Suprapubic skin (tissue), 4 donors: ENCODE data around the gene AQP9. TPM values are rescaled to one million over a fixed set of nuclear protein-coding genes. Genes with fewer than 3 reads are reported as not detected.

Experiments used
- DNase-seq, 2 donors: peaks; one replicate each; pipeline ENCODE4 v3.0.0-alpha.2; 2019; ENCODE audit warnings: low spot score in 2 of 2
- H3K27ac ChIP-seq: fragments of 200-600 bp; sonication (generic); one replicate; pipeline ENCODE4 v1.5.1; 2019
- H3K27me3 ChIP-seq: fragments of 200-600 bp; sonication (generic); one replicate; pipeline ENCODE4 v1.5.1; 2019
- H3K36me3 ChIP-seq: fragments of 200-600 bp; sonication (generic); one replicate; pipeline ENCODE4 v1.5.1; 2019
- H3K4me1 ChIP-seq: fragments of 200-600 bp; sonication (generic); one replicate; pipeline ENCODE4 v1.5.1; 2019
- H3K4me3 ChIP-seq: fragments of 200-600 bp; sonication (generic); one replicate; pipeline ENCODE4 v1.5.1; 2019; ENCODE audit warnings: mild to moderate bottlenecking
- H3K9me3 ChIP-seq: fragments of 200-600 bp; sonication (generic); one replicate; pipeline ENCODE4 v1.5.1; 2019
- EP300 ChIP-seq: sonication (generic); formaldehyde crosslinking; IDR thresholded peaks from one replicate; pipeline ENCODE4 v1.6.1; 2017; ENCODE audit warnings: antibody characterized with exemption
- POLR2A ChIP-seq, 2 donors: fragments of 450-650 bp; IDR thresholded peaks; one replicate each; pipeline ENCODE4 v1.6.1; 2017; ENCODE audit warnings: antibody characterized with exemption in 2 of 2, mild to moderate bottlenecking in 2 of 2, moderate library complexity in 2 of 2
- POLR2AphosphoS5 ChIP-seq, 3 donors: sonication (generic); formaldehyde crosslinking; IDR thresholded peaks; one replicate each; pipeline ENCODE4 v1.6.1; 2017; ENCODE audit warnings: antibody characterized with exemption in 3 of 3
- WGBS: methylation state at CpG from one replicate; pipeline ENCODE4 v1.1.5; 2018; 5-methylcytosine and 5-hydroxymethylcytosine counted together
- total RNA-seq, 4 donors: library from RNA; depleted of rRNA; stranded (reverse); fragments of >200 nt; gene quantifications; one replicate each; pipeline ENCODE4 v1.1.0, GENCODE V29; 2016
- TF ChIP-seq, protein P1 (sequence below), 2 donors: fragments of 200-600 bp in 1 of 2; fragments of 450-650 bp in 1 of 2; sonication (generic) in 1 of 2; IDR thresholded peaks; one replicate each; pipeline ENCODE4 v1.5.1; 2016 to 2019; ENCODE audit warnings: antibody characterized with exemption in 2 of 2, mild to moderate bottlenecking in 1 of 2, moderate library complexity in 1 of 2

The AQP9 gene
- total RNA-seq, 4 donors from 2014 or later: 7.6 to 49.0 (median 32.7) TPM

DNA sequence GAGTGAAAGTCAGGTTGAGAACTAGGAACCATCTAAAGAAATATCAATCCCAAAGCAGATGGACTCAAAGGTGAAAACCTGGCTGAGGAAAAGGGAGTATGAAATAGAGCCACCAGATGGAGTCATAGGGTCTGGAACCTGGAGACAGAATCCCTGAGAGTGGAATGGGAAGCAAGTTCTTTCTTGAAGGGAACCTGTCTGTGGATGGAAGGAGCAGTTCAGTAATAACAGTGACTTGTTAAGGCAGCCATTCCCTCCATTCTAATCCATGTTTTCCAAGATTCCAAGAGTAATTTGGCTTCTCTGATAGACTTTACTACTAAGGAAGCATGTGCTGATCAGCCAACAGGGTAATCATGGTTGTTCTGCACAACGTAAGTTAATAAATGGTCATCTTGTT is 22.5 kb upstream of the AQP9 start:
- DNase-seq: no peak
- no peaks in the 10 kb centered on the region for H3K9me3 ChIP-seq
- no peaks in the 10 kb centered on the region for H3K36me3 ChIP-seq
- no peak for TF ChIP-seq POLR2AphosphoS5 (IDR thresholded peaks at IDR 0.05)
- TF ChIP-seq, protein P1, sequence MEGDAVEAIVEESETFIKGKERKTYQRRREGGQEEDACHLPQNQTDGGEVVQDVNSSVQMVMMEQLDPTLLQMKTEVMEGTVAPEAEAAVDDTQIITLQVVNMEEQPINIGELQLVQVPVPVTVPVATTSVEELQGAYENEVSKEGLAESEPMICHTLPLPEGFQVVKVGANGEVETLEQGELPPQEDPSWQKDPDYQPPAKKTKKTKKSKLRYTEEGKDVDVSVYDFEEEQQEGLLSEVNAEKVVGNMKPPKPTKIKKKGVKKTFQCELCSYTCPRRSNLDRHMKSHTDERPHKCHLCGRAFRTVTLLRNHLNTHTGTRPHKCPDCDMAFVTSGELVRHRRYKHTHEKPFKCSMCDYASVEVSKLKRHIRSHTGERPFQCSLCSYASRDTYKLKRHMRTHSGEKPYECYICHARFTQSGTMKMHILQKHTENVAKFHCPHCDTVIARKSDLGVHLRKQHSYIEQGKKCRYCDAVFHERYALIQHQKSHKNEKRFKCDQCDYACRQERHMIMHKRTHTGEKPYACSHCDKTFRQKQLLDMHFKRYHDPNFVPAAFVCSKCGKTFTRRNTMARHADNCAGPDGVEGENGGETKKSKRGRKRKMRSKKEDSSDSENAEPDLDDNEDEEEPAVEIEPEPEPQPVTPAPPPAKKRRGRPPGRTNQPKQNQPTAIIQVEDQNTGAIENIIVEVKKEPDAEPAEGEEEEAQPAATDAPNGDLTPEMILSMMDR (IDR thresholded peaks at IDR 0.05): no peak
- TF ChIP-seq POLR2A (IDR thresholded peaks at IDR 0.05): no peak
- TF ChIP-seq EP300: no peak
- no peaks in the 10 kb centered on the region for H3K4me1 ChIP-seq
- H3K27ac ChIP-seq: no peak overlapping the region
- no peak overlapping the region for H3K4me3 ChIP-seq
- 67% methylated on average over 1 of the region's 1 CpG for WGBS
- peaks cover 3% of the 10 kb centered on the region for H3K27me3 ChIP-seq

DNA sequence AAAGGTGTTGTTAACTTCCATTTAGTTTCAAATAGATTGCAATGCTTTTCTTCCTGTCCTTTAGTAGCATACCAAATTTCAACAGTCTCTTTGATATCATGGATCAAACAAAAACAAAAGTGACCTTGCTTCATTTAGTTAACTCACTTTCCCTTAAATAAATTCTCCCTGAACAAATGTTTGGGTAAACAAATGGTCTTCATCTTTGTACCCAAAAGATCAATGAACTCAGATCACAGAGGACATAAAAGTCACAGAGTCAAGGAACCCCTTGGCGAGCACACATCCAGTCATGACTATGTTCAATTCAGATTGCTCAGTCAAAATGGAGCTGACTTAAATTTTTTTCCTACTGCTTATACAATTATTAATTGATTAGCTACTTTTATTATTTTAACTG is 20.6 kb upstream of the AQP9 start:
- DNase-seq: no peak
- TF ChIP-seq POLR2A (IDR thresholded peaks at IDR 0.05) (no peak), POLR2AphosphoS5 (IDR thresholded peaks at IDR 0.05) (no peak), EP300 (no peak)
- TF ChIP-seq, protein P1 (IDR thresholded peaks at IDR 0.05): no peak
- no peaks in the 10 kb centered on the region for H3K4me1 ChIP-seq
- H3K27me3 ChIP-seq: peaks cover 3% of the 10 kb centered on the region
- H3K4me3 ChIP-seq: no peak overlapping the region
- WGBS: 95% methylated on average over 1 of the region's 1 CpG
- no peaks in the 10 kb centered on the region for H3K36me3 ChIP-seq
- H3K27ac ChIP-seq: no peak overlapping the region
- H3K9me3 ChIP-seq: no peaks in the 10 kb centered on the region

DNA sequence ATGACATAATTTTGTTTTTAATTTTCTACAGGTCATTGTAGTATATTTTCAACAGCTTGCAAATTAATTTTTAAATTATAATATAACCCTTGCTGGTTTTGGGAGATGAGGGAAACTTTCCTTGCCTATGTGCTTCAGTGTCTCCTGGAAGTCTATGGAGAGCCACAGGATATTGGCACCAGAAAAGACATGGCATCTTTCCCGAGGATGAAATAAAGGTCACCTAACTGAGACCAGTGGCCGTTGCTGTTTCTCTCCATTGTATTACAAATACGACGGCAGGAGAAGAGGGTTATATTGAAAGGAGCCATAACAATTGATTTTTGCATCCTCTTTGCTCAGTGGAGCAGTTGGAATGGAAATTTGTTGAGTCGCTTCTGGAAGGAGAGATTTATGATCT is 19.9 kb upstream of the AQP9 start:
- DNase-seq: no peak
- 83% methylated on average over 5 of the region's 5 CpGs for WGBS
- H3K4me1 ChIP-seq: no peaks in the 10 kb centered on the region
- TF ChIP-seq EP300: no peak
- no peak for TF ChIP-seq POLR2A (IDR thresholded peaks at IDR 0.05)
- TF ChIP-seq, protein P1 (IDR thresholded peaks at IDR 0.05): no peak
- no peak for TF ChIP-seq POLR2AphosphoS5 (IDR thresholded peaks at IDR 0.05)
- no peak overlapping the region for H3K27ac ChIP-seq
- no peak overlapping the region for H3K4me3 ChIP-seq
- H3K9me3 ChIP-seq: no peaks in the 10 kb centered on the region
- H3K27me3 ChIP-seq: no peaks in the 10 kb centered on the region
- no peaks in the 10 kb centered on the region for H3K36me3 ChIP-seq

DNA sequence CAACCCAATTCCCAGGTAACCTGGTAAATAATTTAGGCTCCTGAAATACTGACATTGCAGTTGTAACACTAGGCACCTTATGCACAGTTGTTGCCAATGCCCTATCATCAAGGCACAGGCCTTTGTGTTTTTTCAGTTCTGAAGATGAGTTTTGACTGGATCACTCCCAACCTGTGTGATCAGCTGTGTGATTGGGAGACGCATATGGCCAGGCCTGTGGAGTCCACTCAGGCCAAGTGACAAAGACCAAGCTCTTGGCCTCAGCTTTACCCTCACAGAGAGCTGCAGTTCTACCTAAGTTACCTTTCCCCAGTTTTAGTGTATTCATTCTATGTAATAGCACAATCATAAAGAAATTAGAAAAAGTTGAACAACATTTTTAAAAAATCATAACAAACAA is 19.2 kb upstream of the AQP9 start:
- TF ChIP-seq POLR2AphosphoS5 (IDR thresholded peaks at IDR 0.05) (no peak), EP300 (no peak), POLR2A (IDR thresholded peaks at IDR 0.05) (no peak)
- TF ChIP-seq, protein P1 (IDR thresholded peaks at IDR 0.05): no peak
- Histone ChIP-seq H3K9me3 (no peaks in the 10 kb centered on the region), H3K36me3 (no peaks in the 10 kb centered on the region), H3K27me3 (no peaks in the 10 kb centered on the region), H3K27ac (no peak overlapping the region), H3K4me3 (no peak overlapping the region), H3K4me1 (no peaks in the 10 kb centered on the region)
- WGBS: 82% methylated on average over 1 of the region's 1 CpG
- DNase-seq: no peak

DNA sequence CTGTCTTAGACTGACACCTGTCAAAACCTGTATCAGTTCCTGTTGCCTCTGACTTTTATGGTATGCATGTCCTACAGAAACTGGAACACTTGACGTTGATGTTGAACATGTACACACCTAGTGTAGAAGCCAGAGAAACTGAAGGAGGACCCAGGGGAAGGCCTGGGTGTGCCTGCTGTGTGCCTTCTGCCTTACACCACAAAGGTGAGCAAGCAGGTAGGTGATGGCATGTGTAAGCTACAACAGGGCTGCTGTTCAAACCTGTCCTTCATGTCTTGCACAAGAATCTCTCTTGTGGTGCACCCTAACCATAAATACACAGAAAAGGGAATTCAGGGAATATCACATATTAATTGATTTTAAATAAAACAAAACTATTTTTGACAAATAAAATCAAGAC is 13.6 kb upstream of the AQP9 start:
- H3K9me3 ChIP-seq: no peaks in the 10 kb centered on the region
- no peak for DNase-seq
- no peaks in the 10 kb centered on the region for H3K36me3 ChIP-seq
- TF ChIP-seq, protein P1 (IDR thresholded peaks at IDR 0.05): no peak
- TF ChIP-seq POLR2AphosphoS5 (IDR thresholded peaks at IDR 0.05) (no peak), POLR2A (IDR thresholded peaks at IDR 0.05) (no peak), EP300 (no peak)
- no peak overlapping the region for H3K4me3 ChIP-seq
- 86% methylated on average over 1 of the region's 1 CpG for WGBS
- H3K27me3 ChIP-seq: no peaks in the 10 kb centered on the region
- H3K27ac ChIP-seq: no peak overlapping the region
- no peaks in the 10 kb centered on the region for H3K4me1 ChIP-seq
